ENCODE results near the gene KDM5B.

DNA sequence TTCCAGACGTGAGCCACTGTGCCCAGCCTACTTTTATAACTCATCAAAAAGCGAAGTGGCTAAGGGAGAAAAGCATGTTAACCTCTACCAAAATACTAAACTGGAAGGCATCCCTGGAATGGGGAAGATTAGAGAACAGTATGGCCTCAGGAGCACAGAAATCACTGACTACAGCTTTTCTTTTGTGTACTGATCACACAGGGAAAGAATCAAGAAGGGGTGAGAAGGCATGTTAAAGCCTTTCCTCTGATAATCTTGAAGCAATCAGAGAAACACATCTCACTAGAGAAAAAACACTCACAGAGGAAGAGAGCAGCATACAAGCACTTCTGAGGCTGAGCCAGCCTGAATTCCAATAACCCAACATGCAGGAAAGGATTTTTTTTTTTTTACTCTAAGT, 13.2 kb upstream of the KDM5B start:
- TF ChIP-seq CTCF (conservative IDR thresholded peaks at IDR 0.05; ENCODE audit: low read depth in 2 of 2) (no peak), POLR2AphosphoS5 (IDR thresholded peaks at IDR 0.05; ENCODE audit: low read depth) (no peak), JUNB (IDR thresholded peaks at IDR 0.05; ENCODE audit: unreplicated experiment) (no peak), ZNF114 (CRISPR knock-in tag; IDR thresholded peaks at IDR 0.05) (no peak)
